Coronary artery (tissue), 2 donors: ENCODE data around the gene TSKU.
"Not testable (repeated sequence)": the region's sequence is repeated elsewhere in the genome, so short reads cannot be mapped to it uniquely, and the experiment has no call there.

Source experiments
- DNase-seq: peaks from one replicate; pipeline ENCODE4 v3.0.0-alpha.2; 2017; ENCODE audit warnings: low spot score
- H3K27ac ChIP-seq, 2 donors: fragments of 200-600 bp; sonication (generic); one replicate each; pipeline ENCODE4 v1.5.1; 2016 to 2019
- H3K4me3 ChIP-seq: fragments of 200-600 bp; sonication (generic); 2 replicates; pipeline ENCODE4 v1.5.1; 2016; ENCODE audit warnings: mild to moderate bottlenecking, moderate library complexity
- CTCF ChIP-seq: fragments of 200-600 bp; sonication (generic); IDR thresholded peaks from one replicate; pipeline ENCODE4 v1.5.1; 2019; ENCODE audit warnings: antibody characterized with exemption

Gene TSKU

GRCh38 chr11:76783294-76783895, at the start of gene TSKU:
TSKU (plus strand) TSS chr11:76783356; CDS start chr11:76795617, 12,261 bp downstream.
- DNase-seq: no peak
- no peak for TF ChIP-seq CTCF
- Histone ChIP-seq H3K4me3 (peak within 1 kb of the TSS; percentile 86), H3K27ac (peak within 1 kb of the TSS; percentile 92 to 98)

- DNase-seq, H3K4me3 ChIP-seq, H3K27ac ChIP-seq: not testable (repeated sequence)
- TF ChIP-seq CTCF: peak; percentile 46
Observed at GRCh38 chr11:76733906-76734305, 49.2 kb upstream of the TSKU start.

- H3K27ac ChIP-seq: no peak overlapping the region
- H3K4me3 ChIP-seq: no peak overlapping the region
- DNase-seq: no peak
- TF ChIP-seq CTCF: no peak
Observed at GRCh38 chr11:76734456-76735420, 48.4 kb upstream of the TSKU start.

GRCh38 chr11:76735841-76736240, 47.3 kb upstream of the TSKU start:
- no peak for TF ChIP-seq CTCF
- DNase-seq: no peak
- H3K4me3 ChIP-seq: no peak overlapping the region
- no peak overlapping the region for H3K27ac ChIP-seq

GRCh38 chr11:76736266-76736665, 46.9 kb upstream of the TSKU start:
- no peak for TF ChIP-seq CTCF
- Histone ChIP-seq H3K27ac (no peak overlapping the region), H3K4me3 (no peak overlapping the region)
- no peak for DNase-seq

GRCh38 chr11:76736773-76737495, 46.2 kb upstream of the TSKU start:
- no peak for TF ChIP-seq CTCF
- Histone ChIP-seq H3K4me3 (no peak overlapping the region), H3K27ac (no peak overlapping the region)
- DNase-seq: no peak
